IPS-NIHi11 (cell line): Measurements from ENCODE around the gene TEX52.
"Not testable (repeated sequence)": the region's sequence is repeated elsewhere in the genome, so short reads cannot be mapped to it uniquely, and the experiment has no call there.

Source experiments
- DNase-seq: peaks from one replicate; pipeline ENCODE4 v3.0.0; 2012; ENCODE audit warnings: mixed read lengths, low spot score

TEX52 gene

GRCh38 chr12:2864198-2864597 lies 7.4 kb upstream of the TEX52 start:
- no peak for DNase-seq

GRCh38 chr12:2863402-2863801 lies 6.6 kb upstream of the TEX52 start:
- DNase-seq: not testable (repeated sequence)

GRCh38 chr12:2862876-2863275 lies 6.0 kb upstream of the TEX52 start:
- DNase-seq: no peak

- no peak for DNase-seq
These were observed 3.3 kb upstream of the TEX52 start for GRCh38 chr12:2860170-2860569.

- DNase-seq: no peak
These were observed 2.1 kb upstream of the TEX52 start for GRCh38 chr12:2858944-2859421.

- DNase-seq: no peak
These were observed 1.5 kb upstream of the TEX52 start for GRCh38 chr12:2858334-2858733.

GRCh38 chr12:2857576-2857975 lies 737 bp upstream of the TEX52 start:
- no peak for DNase-seq

GRCh38 chr12:2856051-2856450 lies 788 bp downstream of the TEX52 start:
- no peak for DNase-seq

- no peak for DNase-seq
These were observed 1.3 kb downstream of the TEX52 start for GRCh38 chr12:2855546-2855945.

GRCh38 chr12:2854669-2855453 lies 2.0 kb downstream of the TEX52 start:
- no peak for DNase-seq

- DNase-seq: peak; percentile 96
These were observed 3.2 kb downstream of the TEX52 start for GRCh38 chr12:2853626-2854025.

GRCh38 chr12:2851931-2852330 lies 4.9 kb downstream of the TEX52 start:
- DNase-seq: no peak

GRCh38 chr12:2845280-2845679 lies 11.6 kb downstream of the TEX52 start:
- no peak for DNase-seq

- DNase-seq: no peak
These were observed 12.1 kb downstream of the TEX52 start for GRCh38 chr12:2844786-2845185.

GRCh38 chr12:2842948-2843347 lies 13.9 kb downstream of the TEX52 start:
- no peak for DNase-seq

GRCh38 chr12:2841056-2841650 lies 15.7 kb downstream of the TEX52 start:
- DNase-seq: no peak

- no peak for DNase-seq
These were observed 20.3 kb downstream of the TEX52 start for GRCh38 chr12:2836574-2836973.

- DNase-seq: no peak
These were observed 21.0 kb downstream of the TEX52 start for GRCh38 chr12:2835691-2836403.

GRCh38 chr12:2834581-2835491 lies 22.0 kb downstream of the TEX52 start, which contains the start of gene NRIP2:
NRIP2 (minus strand) TSS chr12:2835035; CDS start chr12:2834983, 52 bp downstream.
- DNase-seq: peak; percentile 69

GRCh38 chr12:2833810-2834209 lies 23.0 kb downstream of the TEX52 start:
- DNase-seq: no peak

- DNase-seq: no peak
These were observed 23.5 kb downstream of the TEX52 start for GRCh38 chr12:2833327-2833726.
